ENCODE measurements around the gene RXFP1. TPM values are rescaled to one million over a fixed set of nuclear protein-coding genes. Genes with fewer than 3 reads are reported as not detected.

RXFP1 gene
- polyA plus RNA-seq, 1 of the 3 experiments (the other 2 are of a cell fraction) = not detected

DNA sequence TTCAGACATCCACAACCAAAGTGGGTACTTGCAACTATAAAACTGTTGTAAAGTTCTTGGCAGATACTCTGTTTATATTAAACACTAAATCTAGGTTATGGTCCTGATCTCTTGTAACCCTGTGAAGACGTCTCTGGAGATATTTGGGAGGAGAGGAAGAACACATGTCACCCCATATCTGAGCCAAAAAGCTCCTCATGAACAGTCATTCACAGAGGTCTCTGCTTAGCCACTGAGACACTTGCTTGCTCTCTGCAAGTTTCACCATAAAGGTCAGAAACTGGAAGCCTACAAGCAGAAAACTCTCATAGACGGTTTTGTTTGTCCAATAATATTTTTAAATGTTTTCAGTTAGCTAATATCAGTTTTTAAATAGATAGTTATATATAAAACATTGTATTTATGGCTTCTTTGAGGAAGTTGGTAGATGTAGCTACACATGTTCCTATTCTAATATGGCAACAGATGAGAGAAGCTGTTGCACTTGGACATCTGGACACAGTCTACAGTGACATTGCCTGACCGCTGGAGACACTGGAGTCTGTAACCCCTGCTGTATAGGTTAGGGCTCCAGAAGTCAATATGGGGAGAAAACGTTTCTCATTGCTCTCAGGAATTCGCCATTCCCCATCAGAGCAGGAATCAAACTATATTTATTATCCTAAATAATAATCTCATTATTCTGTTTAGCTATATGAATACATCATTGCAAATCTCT, 76.4 kb downstream of the RXFP1 start:
- H3K27me3 ChIP-seq (ENCODE audit: insufficient read depth) = no peaks in the 10 kb centered on the region
- no peaks in the 10 kb centered on the region for H3K4me1 ChIP-seq (ENCODE audit: control insufficient read depth in 1 of 2, insufficient read depth in 2 of 2, low read depth in 1 of 2, low read length in 1 of 2)
- no peaks in the 10 kb centered on the region for H3K9me3 ChIP-seq
- DNase-seq = no peak
- no peak overlapping the region for H2AFZ ChIP-seq (ENCODE audit: low read depth)
- ChIA-PET POLR2A (no interaction called here), CTCF (no interaction called here)
- no peaks in the 10 kb centered on the region for H3K79me2 ChIP-seq (ENCODE audit: insufficient read depth)
- no peak overlapping the region for H3K4me3 ChIP-seq (ENCODE audit: low read depth in 2 of 2, low read length in 1 of 2)
- H3F3A ChIP-seq (replicated peaks; ENCODE audit: insufficient read depth) = no peaks in the 10 kb centered on the region
- WGBS (ENCODE audit: low lambda C conversion rate) = 15% methylated on average over 5 of the region's 5 CpGs
- H3K4me2 ChIP-seq = no peak overlapping the region
- no peak overlapping the region for H3K9ac ChIP-seq
- H3K36me3 ChIP-seq (replicated peaks in 1 of 2; ENCODE audit: control insufficient read depth in 1 of 2, insufficient read depth in 2 of 2, low read length in 1 of 2) = no peaks in the 10 kb centered on the region
- no peak overlapping the region for H3K27ac ChIP-seq (ENCODE audit: low read depth in 2 of 2, low read length in 1 of 2)
- no peak for TF ChIP-seq ELF1 (IDR thresholded peaks at IDR 0.05)
- TF ChIP-seq RXRA (IDR thresholded peaks at IDR 0.05; ENCODE audit: borderline replicate concordance, low read depth) = no peak
- no peak for TF ChIP-seq SMC3 (IDR thresholded peaks at IDR 0.05; ENCODE audit: low read depth, low read length)
- no peak for TF ChIP-seq GABPA (IDR thresholded peaks at IDR 0.05; ENCODE audit: low read depth)
- no peak for TF ChIP-seq RFX5 (IDR thresholded peaks at IDR 0.05; ENCODE audit: low read length)
- no peaks in the 10 kb centered on the region for H4K20me1 ChIP-seq (ENCODE audit: insufficient read depth)
- H3K9me2 ChIP-seq = no peaks in the 10 kb centered on the region

DNA sequence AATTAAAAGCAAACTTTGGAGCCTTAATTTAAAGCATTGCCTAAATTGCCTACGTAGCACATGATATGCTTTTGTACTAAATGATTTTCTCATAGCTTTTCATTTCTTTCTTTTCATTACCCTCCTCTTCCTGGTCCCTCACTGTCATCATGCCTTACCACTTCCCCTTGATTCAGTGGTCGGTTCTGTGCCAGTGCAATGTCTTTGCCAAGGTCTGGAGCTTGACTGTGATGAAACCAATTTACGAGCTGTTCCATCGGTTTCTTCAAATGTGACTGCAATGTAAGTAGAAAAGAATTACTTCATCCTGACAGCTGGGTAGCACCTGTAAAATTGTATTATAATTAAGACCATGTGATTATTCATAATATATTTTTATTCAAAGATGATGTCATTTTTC, 77.5 kb downstream of the RXFP1 start:
- H3F3A ChIP-seq (replicated peaks; ENCODE audit: insufficient read depth) = no peaks in the 10 kb centered on the region
- no peak overlapping the region for H3K27ac ChIP-seq (ENCODE audit: low read depth in 2 of 2, low read length in 1 of 2)
- H2AFZ ChIP-seq (ENCODE audit: low read depth) = no peak overlapping the region
- no peaks in the 10 kb centered on the region for H3K9me2 ChIP-seq
- H3K4me2 ChIP-seq = no peak overlapping the region
- TF ChIP-seq, protein P1, sequence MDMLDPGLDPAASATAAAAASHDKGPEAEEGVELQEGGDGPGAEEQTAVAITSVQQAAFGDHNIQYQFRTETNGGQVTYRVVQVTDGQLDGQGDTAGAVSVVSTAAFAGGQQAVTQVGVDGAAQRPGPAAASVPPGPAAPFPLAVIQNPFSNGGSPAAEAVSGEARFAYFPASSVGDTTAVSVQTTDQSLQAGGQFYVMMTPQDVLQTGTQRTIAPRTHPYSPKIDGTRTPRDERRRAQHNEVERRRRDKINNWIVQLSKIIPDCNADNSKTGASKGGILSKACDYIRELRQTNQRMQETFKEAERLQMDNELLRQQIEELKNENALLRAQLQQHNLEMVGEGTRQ (IDR thresholded peaks at IDR 0.05; ENCODE audit: borderline replicate concordance, low read depth, low read length) = no peak
- TF ChIP-seq GABPA (IDR thresholded peaks at IDR 0.05; ENCODE audit: low read depth) (no peak), CHD2 (IDR thresholded peaks at IDR 0.05; ENCODE audit: low read length, partially characterized antibody) (no peak), NRF1 (IDR thresholded peaks at IDR 0.05; ENCODE audit: low read depth, low read length) (no peak), FOXM1 (IDR thresholded peaks at IDR 0.05; ENCODE audit: low read depth) (no peak), EZH2phosphoT487 (IDR thresholded peaks at IDR 0.05; ENCODE audit: borderline replicate concordance, low read depth) (no peak), RXRA (IDR thresholded peaks at IDR 0.05; ENCODE audit: borderline replicate concordance, low read depth) (no peak), GATA2 (CRISPR knock-in tag; IDR thresholded peaks at IDR 0.05) (no peak), EP300 (IDR thresholded peaks at IDR 0.05; ENCODE audit: borderline replicate concordance in 1 of 2, low read depth in 1 of 2, low read length in 1 of 2) (no peak)
- TF ChIP-seq, protein P2, sequence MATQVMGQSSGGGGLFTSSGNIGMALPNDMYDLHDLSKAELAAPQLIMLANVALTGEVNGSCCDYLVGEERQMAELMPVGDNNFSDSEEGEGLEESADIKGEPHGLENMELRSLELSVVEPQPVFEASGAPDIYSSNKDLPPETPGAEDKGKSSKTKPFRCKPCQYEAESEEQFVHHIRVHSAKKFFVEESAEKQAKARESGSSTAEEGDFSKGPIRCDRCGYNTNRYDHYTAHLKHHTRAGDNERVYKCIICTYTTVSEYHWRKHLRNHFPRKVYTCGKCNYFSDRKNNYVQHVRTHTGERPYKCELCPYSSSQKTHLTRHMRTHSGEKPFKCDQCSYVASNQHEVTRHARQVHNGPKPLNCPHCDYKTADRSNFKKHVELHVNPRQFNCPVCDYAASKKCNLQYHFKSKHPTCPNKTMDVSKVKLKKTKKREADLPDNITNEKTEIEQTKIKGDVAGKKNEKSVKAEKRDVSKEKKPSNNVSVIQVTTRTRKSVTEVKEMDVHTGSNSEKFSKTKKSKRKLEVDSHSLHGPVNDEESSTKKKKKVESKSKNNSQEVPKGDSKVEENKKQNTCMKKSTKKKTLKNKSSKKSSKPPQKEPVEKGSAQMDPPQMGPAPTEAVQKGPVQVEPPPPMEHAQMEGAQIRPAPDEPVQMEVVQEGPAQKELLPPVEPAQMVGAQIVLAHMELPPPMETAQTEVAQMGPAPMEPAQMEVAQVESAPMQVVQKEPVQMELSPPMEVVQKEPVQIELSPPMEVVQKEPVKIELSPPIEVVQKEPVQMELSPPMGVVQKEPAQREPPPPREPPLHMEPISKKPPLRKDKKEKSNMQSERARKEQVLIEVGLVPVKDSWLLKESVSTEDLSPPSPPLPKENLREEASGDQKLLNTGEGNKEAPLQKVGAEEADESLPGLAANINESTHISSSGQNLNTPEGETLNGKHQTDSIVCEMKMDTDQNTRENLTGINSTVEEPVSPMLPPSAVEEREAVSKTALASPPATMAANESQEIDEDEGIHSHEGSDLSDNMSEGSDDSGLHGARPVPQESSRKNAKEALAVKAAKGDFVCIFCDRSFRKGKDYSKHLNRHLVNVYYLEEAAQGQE (IDR thresholded peaks at IDR 0.05; ENCODE audit: low read depth, low read length) = no peak
- TF ChIP-seq, protein P3, sequence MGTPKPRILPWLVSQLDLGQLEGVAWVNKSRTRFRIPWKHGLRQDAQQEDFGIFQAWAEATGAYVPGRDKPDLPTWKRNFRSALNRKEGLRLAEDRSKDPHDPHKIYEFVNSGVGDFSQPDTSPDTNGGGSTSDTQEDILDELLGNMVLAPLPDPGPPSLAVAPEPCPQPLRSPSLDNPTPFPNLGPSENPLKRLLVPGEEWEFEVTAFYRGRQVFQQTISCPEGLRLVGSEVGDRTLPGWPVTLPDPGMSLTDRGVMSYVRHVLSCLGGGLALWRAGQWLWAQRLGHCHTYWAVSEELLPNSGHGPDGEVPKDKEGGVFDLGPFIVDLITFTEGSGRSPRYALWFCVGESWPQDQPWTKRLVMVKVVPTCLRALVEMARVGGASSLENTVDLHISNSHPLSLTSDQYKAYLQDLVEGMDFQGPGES (IDR thresholded peaks at IDR 0.05; ENCODE audit: low read depth, low read length) = no peak
- 41% methylated on average over 4 of the region's 4 CpGs for WGBS (ENCODE audit: low lambda C conversion rate)
- H3K36me3 ChIP-seq (replicated peaks in 1 of 2; ENCODE audit: control insufficient read depth in 1 of 2, insufficient read depth in 2 of 2, low read length in 1 of 2) = no peaks in the 10 kb centered on the region
- no peaks in the 10 kb centered on the region for H3K9me3 ChIP-seq
- POLR2A ChIA-PET = no interaction called here
- H3K27me3 ChIP-seq (ENCODE audit: insufficient read depth) = no peaks in the 10 kb centered on the region
- H3K4me3 ChIP-seq (ENCODE audit: low read depth in 2 of 2, low read length in 1 of 2) = no peak overlapping the region
- no peaks in the 10 kb centered on the region for H4K20me1 ChIP-seq (ENCODE audit: insufficient read depth)
- H3K9ac ChIP-seq = no peak overlapping the region
- no peak for DNase-seq
- CTCF ChIA-PET = no interaction called here
- no peaks in the 10 kb centered on the region for H3K79me2 ChIP-seq (ENCODE audit: insufficient read depth)
- no peaks in the 10 kb centered on the region; a peak in 1 of 4 replicates for H3K4me1 ChIP-seq (ENCODE audit: control insufficient read depth in 1 of 2, insufficient read depth in 2 of 2, low read depth in 1 of 2, low read length in 1 of 2)

All from SK-N-SH (cell line).